Subcutaneous adipose tissue (tissue), 4 donors: ENCODE results near the gene RABAC1. TPM values are rescaled to one million over a fixed set of nuclear protein-coding genes. Genes with fewer than 3 reads are reported as not detected.

Source experiments
- total RNA-seq, 4 donors: library from RNA; depleted of rRNA; stranded (reverse); fragments of >200 nt; gene quantifications; one replicate each; pipeline ENCODE4 v1.1.0, GENCODE V29; 2016
- TF ChIP-seq, protein P1 (sequence below): fragments of 450-650 bp; IDR thresholded peaks from one replicate; pipeline ENCODE4 v1.5.1; 2016; ENCODE audit warnings: low read depth, mild to moderate bottlenecking, control low read depth, antibody characterized with exemption, moderate library complexity

The RABAC1 gene
- total RNA-seq, 4 donors from 2014 or later, result 104 to 159 (median 137) TPM

DNA sequence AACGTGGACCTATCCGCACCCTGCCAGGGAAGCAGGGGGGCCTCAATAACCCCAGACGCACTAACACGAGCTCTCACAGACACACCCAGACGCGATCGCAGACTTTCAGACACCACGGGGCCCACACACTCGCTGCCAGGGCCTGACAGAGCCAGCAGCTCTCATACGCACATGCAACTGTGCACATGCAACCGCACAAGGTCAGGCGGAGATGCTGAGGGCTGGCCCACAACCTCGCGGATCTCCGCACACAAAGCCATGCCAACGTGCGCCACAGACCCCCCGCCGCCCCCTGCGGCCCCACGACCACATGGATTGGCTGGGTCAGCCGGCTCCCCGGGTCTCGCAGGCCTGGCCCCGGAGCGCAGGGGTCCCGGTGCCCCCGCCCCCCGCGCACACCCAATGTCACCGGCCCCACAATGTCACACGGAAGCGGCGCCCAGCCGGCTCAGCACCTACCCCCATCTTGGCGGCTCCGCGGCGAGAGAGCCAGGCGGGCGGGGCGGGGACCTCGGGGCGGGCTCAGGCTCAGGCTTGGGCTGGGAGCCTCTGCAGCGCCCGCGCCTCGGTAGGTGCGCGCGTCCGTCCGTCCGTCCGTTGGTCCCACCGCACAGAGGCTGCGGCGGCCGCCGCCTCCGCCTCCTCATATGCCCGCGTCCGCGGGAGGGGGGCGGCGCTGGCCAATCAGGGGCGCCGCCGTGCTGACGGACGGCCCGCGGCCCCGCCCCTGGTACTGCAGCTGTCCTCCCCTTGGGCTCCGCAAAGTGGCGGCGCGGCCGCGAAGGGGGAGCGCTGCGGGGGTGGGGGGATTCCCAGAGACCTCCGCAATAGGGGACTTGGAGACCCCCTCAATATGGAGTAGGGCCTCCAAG is 34.7 kb upstream of the RABAC1 start, which contains the start of gene ATP1A3:
Gene ATP1A3 (minus strand): TSS at position 619 of the 872 bp plus-strand sequence. CDS start 154 bp downstream, at position 465.
- TF ChIP-seq, protein P1, sequence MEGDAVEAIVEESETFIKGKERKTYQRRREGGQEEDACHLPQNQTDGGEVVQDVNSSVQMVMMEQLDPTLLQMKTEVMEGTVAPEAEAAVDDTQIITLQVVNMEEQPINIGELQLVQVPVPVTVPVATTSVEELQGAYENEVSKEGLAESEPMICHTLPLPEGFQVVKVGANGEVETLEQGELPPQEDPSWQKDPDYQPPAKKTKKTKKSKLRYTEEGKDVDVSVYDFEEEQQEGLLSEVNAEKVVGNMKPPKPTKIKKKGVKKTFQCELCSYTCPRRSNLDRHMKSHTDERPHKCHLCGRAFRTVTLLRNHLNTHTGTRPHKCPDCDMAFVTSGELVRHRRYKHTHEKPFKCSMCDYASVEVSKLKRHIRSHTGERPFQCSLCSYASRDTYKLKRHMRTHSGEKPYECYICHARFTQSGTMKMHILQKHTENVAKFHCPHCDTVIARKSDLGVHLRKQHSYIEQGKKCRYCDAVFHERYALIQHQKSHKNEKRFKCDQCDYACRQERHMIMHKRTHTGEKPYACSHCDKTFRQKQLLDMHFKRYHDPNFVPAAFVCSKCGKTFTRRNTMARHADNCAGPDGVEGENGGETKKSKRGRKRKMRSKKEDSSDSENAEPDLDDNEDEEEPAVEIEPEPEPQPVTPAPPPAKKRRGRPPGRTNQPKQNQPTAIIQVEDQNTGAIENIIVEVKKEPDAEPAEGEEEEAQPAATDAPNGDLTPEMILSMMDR, result no peak

DNA sequence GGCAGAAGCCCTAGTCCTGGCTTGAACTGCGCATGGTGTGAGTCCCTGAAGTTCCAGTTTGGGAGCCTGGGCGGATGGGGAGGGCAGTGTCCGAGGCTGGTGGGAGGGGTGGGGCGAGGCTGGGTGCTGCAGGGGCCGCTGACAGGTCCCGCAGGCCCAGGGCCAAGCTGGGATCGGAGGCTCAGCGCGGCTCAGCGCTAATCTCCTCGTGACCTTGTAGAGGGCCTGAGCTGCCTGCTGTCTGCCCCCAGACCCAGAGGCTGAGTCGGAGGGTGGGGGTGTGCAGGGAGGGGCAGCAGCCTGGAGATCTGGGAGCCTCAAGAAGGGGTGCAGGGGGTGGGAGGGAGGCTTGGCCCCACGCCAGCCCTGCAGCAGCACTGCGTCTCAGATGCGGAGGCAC is 31.9 kb upstream of the RABAC1 start:
- TF ChIP-seq, protein P1, result no peak

- TF ChIP-seq, protein P1, result no peak
These were observed 31.5 kb upstream of the RABAC1 start for GRCh38 chr19:41990615-41991014.

DNA sequence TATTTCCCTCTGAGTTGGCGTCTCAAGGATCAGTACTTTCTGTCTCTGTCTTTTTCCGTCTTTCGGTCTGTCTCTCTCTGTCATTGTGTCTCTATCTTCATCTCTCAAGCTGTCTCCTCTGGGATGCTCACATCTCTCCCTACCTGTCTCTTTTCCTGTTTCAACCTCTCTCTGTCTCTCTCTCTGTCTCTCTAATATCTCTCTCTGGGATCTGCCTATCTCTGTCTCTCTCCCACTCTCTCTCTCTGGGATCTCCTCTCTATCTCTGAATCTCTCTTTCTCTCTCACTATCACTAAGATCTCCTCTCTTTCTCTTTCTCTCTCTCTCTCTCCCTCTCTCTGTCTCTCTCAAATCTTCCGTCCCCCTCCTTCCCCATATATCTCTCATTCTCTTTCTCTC is 30.9 kb upstream of the RABAC1 start:
- TF ChIP-seq, protein P1, result no peak

DNA sequence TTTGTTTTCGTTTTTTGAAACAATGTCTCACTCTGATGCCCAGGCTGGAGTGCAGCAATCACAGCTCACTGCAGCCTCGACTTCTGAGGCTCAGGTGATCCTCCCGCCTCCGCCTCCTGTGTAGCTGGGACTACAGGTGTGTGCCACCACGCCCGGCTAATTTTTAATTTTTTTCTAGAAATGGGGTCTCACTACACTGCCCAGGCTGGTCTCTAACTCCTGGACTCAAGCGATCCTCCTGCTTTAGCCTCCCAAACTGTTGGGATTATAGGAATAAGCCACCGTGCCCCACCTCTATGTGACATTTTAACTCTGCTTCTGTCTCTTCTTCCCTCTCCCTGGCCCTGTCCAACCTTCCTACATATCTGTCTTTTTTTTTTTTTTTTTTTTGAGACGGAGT is 29.8 kb upstream of the RABAC1 start:
- TF ChIP-seq, protein P1, result no peak

- TF ChIP-seq, protein P1, result no peak
These were observed 28.2 kb upstream of the RABAC1 start for GRCh38 chr19:41987141-41987860.

DNA sequence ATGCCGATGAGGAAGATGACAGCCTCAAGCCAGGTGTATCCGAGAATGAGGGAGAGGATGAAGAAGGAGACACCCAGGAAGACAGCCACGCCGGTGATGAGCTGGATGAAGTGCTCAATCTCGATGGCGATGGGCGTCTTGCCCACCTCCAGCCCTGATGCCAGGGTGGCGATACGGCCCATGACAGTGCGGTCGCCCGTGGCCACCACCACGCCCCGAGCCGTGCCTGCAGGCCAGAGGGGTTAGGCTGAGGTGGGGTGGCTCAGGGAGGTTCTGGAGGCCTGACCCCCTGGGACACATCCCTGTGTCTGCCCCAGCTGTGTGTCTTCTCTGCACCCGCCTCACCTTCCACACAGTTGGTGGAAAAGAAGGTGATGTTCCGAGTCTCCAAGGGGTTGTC is 25.8 kb upstream of the RABAC1 start:
- TF ChIP-seq, protein P1, result no peak
